H1 (cell line): Measurements from ENCODE around the gene AFF1.

ENCODE experiments used
- BRCA1 ChIP-seq: IDR thresholded peaks from 2 replicates; pipeline ENCODE4 v1.6.1; 2012; ENCODE audit warnings: low read depth, low read length, improper control_type of control experiment
- EP300 ChIP-seq, 2 experiments: IDR thresholded peaks; 1 replicate in 1 of 2; 2 replicates in 1 of 2; pipeline ENCODE4 v1.6.1; 2011 to 2012; ENCODE audit warnings: low read depth in 2 of 2, low read length in 2 of 2, mild to moderate bottlenecking in 2 of 2, borderline replicate concordance in 1 of 2, inconsistent platforms in 1 of 2, moderate library complexity in 1 of 2
- JUN ChIP-seq: IDR thresholded peaks from 2 replicates; pipeline ENCODE4 v1.6.1; 2011; ENCODE audit warnings: low read depth, mild to moderate bottlenecking, improper control_type of control experiment, low read length
- POLR2A ChIP-seq, 2 experiments: IDR thresholded peaks; 1 replicate in 1 of 2; 2 replicates in 1 of 2; pipeline ENCODE4 v1.6.1; 2011; ENCODE audit warnings: low read depth in 2 of 2, low read length in 2 of 2, mild to moderate bottlenecking in 2 of 2; ENCODE audit errors: control extremely low read depth in 1 of 2
- POLR2AphosphoS5 ChIP-seq: IDR thresholded peaks from 2 replicates; pipeline ENCODE4 v1.6.1; 2011; ENCODE audit warnings: low read depth, low read length
- TF ChIP-seq, protein P1 (sequence below): IDR thresholded peaks from 2 replicates; pipeline ENCODE4 v1.6.1; 2012; ENCODE audit warnings: inconsistent platforms

DNA sequence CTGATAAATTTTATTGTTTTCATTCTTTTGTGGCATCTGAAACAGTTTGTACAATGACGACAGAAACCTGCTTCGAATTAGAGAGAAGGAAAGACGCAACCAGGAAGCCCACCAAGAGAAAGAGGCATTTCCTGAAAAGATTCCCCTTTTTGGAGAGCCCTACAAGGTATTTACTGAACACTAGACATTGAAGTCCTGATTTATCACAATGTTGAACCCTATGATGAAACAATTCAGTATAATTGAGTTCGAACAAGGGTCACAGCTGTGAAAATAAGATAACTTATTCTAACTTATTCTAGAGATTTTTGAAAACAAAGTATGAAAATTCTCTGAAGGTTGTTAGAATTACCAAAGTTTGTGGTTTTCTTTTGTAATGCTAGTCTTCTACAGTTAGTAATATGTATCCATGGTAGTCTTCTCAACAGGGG, 111.3 kb downstream of the AFF1 start:
- no peak for TF ChIP-seq POLR2A (IDR thresholded peaks at IDR 0.05; ENCODE audit: control extremely low read depth in 1 of 2, low read depth in 2 of 2, low read length in 2 of 2)
- no peak for TF ChIP-seq EP300 (IDR thresholded peaks at IDR 0.05; ENCODE audit: borderline replicate concordance in 1 of 2, low read depth in 2 of 2, low read length in 2 of 2)
- no peak for TF ChIP-seq JUN
- no peak for TF ChIP-seq POLR2AphosphoS5
- TF ChIP-seq, protein P1, sequence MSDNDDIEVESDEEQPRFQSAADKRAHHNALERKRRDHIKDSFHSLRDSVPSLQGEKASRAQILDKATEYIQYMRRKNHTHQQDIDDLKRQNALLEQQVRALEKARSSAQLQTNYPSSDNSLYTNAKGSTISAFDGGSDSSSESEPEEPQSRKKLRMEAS = no peak
- TF ChIP-seq BRCA1 = no peak
